Measurements from ENCODE around the gene FAM20C. TPM values are rescaled to one million over a fixed set of nuclear protein-coding genes. Genes with fewer than 3 reads are reported as not detected.

Gene FAM20C
- total RNA-seq, 3 donors from 2014 or later (not counting 1 experiment from before 2014, with no cell fraction given): 1.2 to 8.6 (median 3.9) TPM

- Histone ChIP-seq H3K9me3 (ENCODE audit: control insufficient read depth, insufficient read depth, low read length) (no peaks in the 10 kb centered on the region), H3K27ac (ENCODE audit: low read length) (no peak overlapping the region), H3K4me1 (ENCODE audit: control insufficient read depth, insufficient read depth, low read length) (peaks cover 4% of the 10 kb centered on the region), H3K4me3 (ENCODE audit: low read length) (no peak overlapping the region), H3K27me3 (ENCODE audit: control insufficient read depth, insufficient read depth, low read length) (peaks cover 8% of the 10 kb centered on the region), H3K36me3 (ENCODE audit: control insufficient read depth, insufficient read depth, low read length) (no peaks in the 10 kb centered on the region)
- ATAC-seq: no peak
- no peaks in the 10 kb centered on the region for H3K9me3 Mint-ChIP-seq
- DNase-seq: no peak
- H3K4me3 Mint-ChIP-seq: no peak overlapping the region
- no peak for TF ChIP-seq CTCF (IDR thresholded peaks at IDR 0.05)
- no peaks in the 10 kb centered on the region for H3K36me3 Mint-ChIP-seq
- H3K27me3 Mint-ChIP-seq (ENCODE audit: low read depth in 2 of 2): peaks cover 13 to 30% of the 10 kb centered on the region in 2 donors
- WGBS (ENCODE audit: insufficient coverage): 94% methylated on average over 33 of the region's 33 CpGs
- no peak overlapping the region for H3K27ac Mint-ChIP-seq
- peaks cover 0 to 4% of the 10 kb centered on the region in 2 donors for H3K4me1 Mint-ChIP-seq
- intact Hi-C loops (cut with micrococcal nuclease): no loop called here
These were observed 2.8 kb downstream of the FAM20C start for GRCh38 chr7:195010-195829.

- Mint-ChIP-seq H3K36me3 (no peaks in the 10 kb centered on the region), H3K27ac (no peak overlapping the region), H3K4me1 (peaks cover 0 to 4% of the 10 kb centered on the region in 2 donors), H3K4me3 (peak overlapping the region; percentile 37), H3K9me3 (no peaks in the 10 kb centered on the region), H3K27me3 (ENCODE audit: low read depth in 2 of 2) (peaks cover 13 to 29% of the 10 kb centered on the region in 2 donors)
- no peak for ATAC-seq
- Histone ChIP-seq H3K27me3 (ENCODE audit: control insufficient read depth, insufficient read depth, low read length) (peaks cover 7% of the 10 kb centered on the region), H3K4me3 (ENCODE audit: low read length) (no peak overlapping the region), H3K4me1 (ENCODE audit: control insufficient read depth, insufficient read depth, low read length) (peaks cover 4% of the 10 kb centered on the region), H3K36me3 (ENCODE audit: control insufficient read depth, insufficient read depth, low read length) (no peaks in the 10 kb centered on the region), H3K9me3 (ENCODE audit: control insufficient read depth, insufficient read depth, low read length) (no peaks in the 10 kb centered on the region), H3K27ac (ENCODE audit: low read length) (no peak overlapping the region)
- intact Hi-C loops (cut with micrococcal nuclease): no loop called here
- TF ChIP-seq CTCF (IDR thresholded peaks at IDR 0.05): no peak
- DNase-seq: no peak
- 94% methylated on average over 19 of the region's 19 CpGs for WGBS (ENCODE audit: insufficient coverage)
These were observed 3.4 kb downstream of the FAM20C start for GRCh38 chr7:195830-196128.

DNA sequence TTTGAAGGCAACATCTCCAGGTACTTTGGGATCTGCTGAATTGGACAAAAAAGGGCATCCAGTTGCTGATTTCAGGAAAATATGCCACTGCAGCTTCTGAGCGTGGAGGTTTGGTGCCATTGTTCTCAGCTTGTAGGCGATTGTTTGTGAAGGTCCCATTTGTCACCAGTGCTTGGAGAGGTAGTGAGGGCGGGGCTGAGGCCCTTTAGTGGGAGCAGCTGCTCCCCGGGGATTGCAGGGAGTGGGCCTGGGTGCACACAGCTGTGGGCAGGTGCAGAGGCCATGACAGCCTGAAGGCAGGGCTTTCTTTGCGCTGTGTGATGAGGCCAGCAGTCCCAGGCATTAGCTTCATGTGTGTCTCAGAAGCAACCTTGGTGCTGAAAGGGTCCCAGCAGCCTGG, 3.9 kb downstream of the FAM20C start:
- no peak overlapping the region for H3K4me3 ChIP-seq (ENCODE audit: low read length)
- 90% methylated on average over 5 of the region's 5 CpGs for WGBS (ENCODE audit: insufficient coverage)
- no peak overlapping the region for H3K4me3 Mint-ChIP-seq

More for the DNA sequence above, 3.9 kb downstream of the FAM20C start:
- DNase-seq (no peak), ATAC-seq (no peak)
- H3K27me3 ChIP-seq (ENCODE audit: control insufficient read depth, insufficient read depth, low read length): peaks cover 5% of the 10 kb centered on the region
- no peak overlapping the region for H3K27ac ChIP-seq (ENCODE audit: low read length)
- TF ChIP-seq CTCF (IDR thresholded peaks at IDR 0.05): no peak
- Mint-ChIP-seq H3K27ac (no peak overlapping the region), H3K36me3 (no peaks in the 10 kb centered on the region), H3K9me3 (no peaks in the 10 kb centered on the region), H3K4me1 (peaks cover 0 to 4% of the 10 kb centered on the region in 2 donors), H3K27me3 (ENCODE audit: low read depth in 2 of 2) (peaks cover 13 to 24% of the 10 kb centered on the region in 2 donors)
- peaks cover 4% of the 10 kb centered on the region for H3K4me1 ChIP-seq (ENCODE audit: control insufficient read depth, insufficient read depth, low read length)
- intact Hi-C loops (cut with micrococcal nuclease): no loop called here
- no peaks in the 10 kb centered on the region for H3K36me3 ChIP-seq (ENCODE audit: control insufficient read depth, insufficient read depth, low read length)
- H3K9me3 ChIP-seq (ENCODE audit: control insufficient read depth, insufficient read depth, low read length): no peaks in the 10 kb centered on the region

All from natural killer cell (primary cell).